Nephron (organoid): ENCODE data around the gene TMEM18.
A peak's percentile ranks its signal among the peaks of the same experiment; 100 is the strongest.

Experiments
- H3K27ac Mint-ChIP-seq, 3 experiments: 2 replicates each; pipeline ENCODE4 v1.8.0; 2020; ENCODE audit warnings: mixed read lengths in 3 of 3, mild to moderate bottlenecking in 2 of 3, moderate library complexity in 1 of 3
- H3K27me3 Mint-ChIP-seq: 2 replicates; pipeline ENCODE4 v1.8.0; 2021; ENCODE audit warnings: low read depth, mild to moderate bottlenecking, moderate library complexity, mixed read lengths
- H3K36me3 Mint-ChIP-seq: 2 replicates; pipeline ENCODE4 v1.8.0; 2020; ENCODE audit warnings: low read depth, mixed read lengths
- H3K4me1 Mint-ChIP-seq: 2 replicates; pipeline ENCODE4 v1.8.0; 2020; ENCODE audit warnings: mixed read lengths
- H3K4me3 Mint-ChIP-seq, 3 experiments: 2 replicates each; pipeline ENCODE4 v1.8.0; 2020; ENCODE audit warnings: mild to moderate bottlenecking in 3 of 3, mixed read lengths in 3 of 3, moderate library complexity in 2 of 3
- H3K9me3 Mint-ChIP-seq: 2 replicates; pipeline ENCODE4 v1.8.0; 2020; ENCODE audit warnings: mixed read lengths
- CTCF ChIP-seq, 3 experiments: fragments of 200-600 bp; sonication (generic); IDR thresholded peaks; one replicate each; pipeline ENCODE4 v1.5.0; 2021; ENCODE audit warnings: antibody characterized with exemption in 3 of 3; ENCODE audit not compliant: unreplicated experiment in 3 of 3

TMEM18 gene

GRCh38 chr2:633371-633770 lies 43.8 kb downstream of the TMEM18 start:
- peak overlapping the region in 1 of 3 experiments; percentile 23 for H3K27ac Mint-ChIP-seq
- peaks cover under 1% of the 10 kb centered on the region for H3K27me3 Mint-ChIP-seq
- no peaks in the 10 kb centered on the region for H3K36me3 Mint-ChIP-seq
- peaks cover 6% of the 10 kb centered on the region for H3K9me3 Mint-ChIP-seq
- no peak overlapping the region for H3K4me3 Mint-ChIP-seq
- H3K4me1 Mint-ChIP-seq = peaks cover 6% of the 10 kb centered on the region
- no peak for TF ChIP-seq CTCF (IDR thresholded peaks at IDR 0.05; ENCODE audit: unreplicated experiment in 3 of 3)

GRCh38 chr2:632471-632870 lies 44.7 kb downstream of the TMEM18 start:
- Mint-ChIP-seq H3K4me3 (no peak overlapping the region), H3K36me3 (no peaks in the 10 kb centered on the region), H3K27me3 (peaks cover 4% of the 10 kb centered on the region)

GRCh38 chr2:631741-632140 lies 45.5 kb downstream of the TMEM18 start:
- no peak for TF ChIP-seq CTCF (IDR thresholded peaks at IDR 0.05; ENCODE audit: unreplicated experiment in 3 of 3)
- Mint-ChIP-seq H3K36me3 (no peaks in the 10 kb centered on the region), H3K27me3 (peaks cover 4% of the 10 kb centered on the region), H3K4me3 (no peak overlapping the region), H3K4me1 (peaks cover 6% of the 10 kb centered on the region), H3K27ac (no peak overlapping the region), H3K9me3 (peaks cover 6% of the 10 kb centered on the region)

More at GRCh38 chr2:632471-632870, 44.7 kb downstream of the TMEM18 start:
- H3K4me1 Mint-ChIP-seq = peaks cover 6% of the 10 kb centered on the region
- no peak for TF ChIP-seq CTCF (IDR thresholded peaks at IDR 0.05; ENCODE audit: unreplicated experiment in 3 of 3)
- H3K27ac Mint-ChIP-seq = no peak overlapping the region
- H3K9me3 Mint-ChIP-seq = peaks cover 6% of the 10 kb centered on the region

- Mint-ChIP-seq H3K4me1 (peaks cover 10% of the 10 kb centered on the region), H3K36me3 (no peaks in the 10 kb centered on the region), H3K27me3 (peaks cover 4% of the 10 kb centered on the region), H3K9me3 (peaks cover 6% of the 10 kb centered on the region), H3K4me3 (no peak overlapping the region), H3K27ac (no peak overlapping the region)
- no peak for TF ChIP-seq CTCF (IDR thresholded peaks at IDR 0.05; ENCODE audit: unreplicated experiment in 3 of 3)
These were observed 46.5 kb downstream of the TMEM18 start for GRCh38 chr2:630451-631320.

- TF ChIP-seq CTCF (IDR thresholded peaks at IDR 0.05; ENCODE audit: unreplicated experiment in 3 of 3) = no peak
- Mint-ChIP-seq H3K27ac (no peak overlapping the region), H3K4me1 (peaks cover 13% of the 10 kb centered on the region), H3K27me3 (peaks cover 5% of the 10 kb centered on the region), H3K36me3 (no peaks in the 10 kb centered on the region), H3K4me3 (no peak overlapping the region), H3K9me3 (peaks cover 6% of the 10 kb centered on the region)
These were observed 47.2 kb downstream of the TMEM18 start for GRCh38 chr2:629961-630360.

- Mint-ChIP-seq H3K27ac (no peak overlapping the region), H3K4me3 (no peak overlapping the region), H3K36me3 (no peaks in the 10 kb centered on the region), H3K9me3 (peaks cover 6% of the 10 kb centered on the region), H3K4me1 (peaks cover 10% of the 10 kb centered on the region), H3K27me3 (peaks cover 8% of the 10 kb centered on the region)
- TF ChIP-seq CTCF (IDR thresholded peaks at IDR 0.05; ENCODE audit: unreplicated experiment in 3 of 3) = no peak
These were observed 48.6 kb downstream of the TMEM18 start for GRCh38 chr2:628651-629050.
